Right atrium auricular region (tissue), 2 donors: ENCODE data around the gene KCTD16. TPM values are rescaled to one million over a fixed set of nuclear protein-coding genes. Genes with fewer than 3 reads are reported as not detected.

Source experiments
- DNase-seq: peaks from one replicate; pipeline ENCODE4 v3.0.0-alpha.2; 2019; ENCODE audit warnings: low spot score
- H3K27ac ChIP-seq, 2 donors: fragments of 200-600 bp; sonication (generic); 1 replicate in 1 of 2; 2 replicates in 1 of 2; pipeline ENCODE4 v1.5.1; 2016 to 2019
- H3K27me3 ChIP-seq, 2 donors: fragments of 200-600 bp; sonication (generic); one replicate each; pipeline versions ENCODE4 v1.5.1 to v1.6.0; 2017 to 2019
- H3K36me3 ChIP-seq: fragments of 200-600 bp; sonication (generic); one replicate; pipeline ENCODE4 v1.5.1; 2016
- H3K4me1 ChIP-seq, 2 donors: fragments of 200-600 bp; sonication (generic); one replicate each; pipeline versions ENCODE4 v1.5.1 to v1.6.0; 2017 to 2019
- H3K4me3 ChIP-seq, 2 donors: fragments of 200-600 bp; sonication (generic); 1 replicate in 1 of 2; 2 replicates in 1 of 2; pipeline ENCODE4 v1.5.1; 2017 to 2019; ENCODE audit warnings: mild to moderate bottlenecking in 1 of 2, moderate library complexity in 1 of 2
- H3K9me3 ChIP-seq, 2 donors: fragments of 200-600 bp; sonication (generic); one replicate each; pipeline ENCODE4 v1.5.1; 2019
- total RNA-seq, 2 donors: library from RNA; depleted of rRNA; stranded (reverse); fragments of >200 nt; gene quantifications; one replicate each; pipeline ENCODE4 v1.1.0, GENCODE V29; 2016
- TF ChIP-seq, protein P1 (sequence below), 2 donors: fragments of 200-600 bp; sonication (generic); IDR thresholded peaks; one replicate each; pipeline ENCODE4 v1.5.1; 2019; ENCODE audit warnings: antibody characterized with exemption in 2 of 2

The KCTD16 gene
- total RNA-seq, 2 donors from 2014 or later = 0.04 to 0.28 TPM

DNA sequence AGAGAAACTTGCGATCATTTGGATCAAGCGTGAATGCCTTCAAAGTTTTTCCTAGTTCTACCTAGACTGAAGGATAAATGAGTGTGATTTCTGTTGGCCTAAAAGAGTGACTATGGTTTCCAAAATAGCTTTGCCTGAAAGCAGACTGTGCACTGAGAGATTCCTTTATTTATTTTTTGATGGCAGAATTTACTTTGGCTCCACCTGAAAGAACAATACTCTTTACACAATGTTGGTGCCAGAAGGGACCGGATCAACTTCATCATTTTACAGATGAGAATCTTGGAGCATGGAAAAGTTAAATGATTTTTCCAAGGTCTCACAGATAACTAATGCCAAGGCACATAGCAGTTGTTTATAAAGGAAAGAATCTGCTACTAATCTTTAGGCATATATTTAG lies 199.6 kb downstream of the KCTD16 start:
- TF ChIP-seq, protein P1, sequence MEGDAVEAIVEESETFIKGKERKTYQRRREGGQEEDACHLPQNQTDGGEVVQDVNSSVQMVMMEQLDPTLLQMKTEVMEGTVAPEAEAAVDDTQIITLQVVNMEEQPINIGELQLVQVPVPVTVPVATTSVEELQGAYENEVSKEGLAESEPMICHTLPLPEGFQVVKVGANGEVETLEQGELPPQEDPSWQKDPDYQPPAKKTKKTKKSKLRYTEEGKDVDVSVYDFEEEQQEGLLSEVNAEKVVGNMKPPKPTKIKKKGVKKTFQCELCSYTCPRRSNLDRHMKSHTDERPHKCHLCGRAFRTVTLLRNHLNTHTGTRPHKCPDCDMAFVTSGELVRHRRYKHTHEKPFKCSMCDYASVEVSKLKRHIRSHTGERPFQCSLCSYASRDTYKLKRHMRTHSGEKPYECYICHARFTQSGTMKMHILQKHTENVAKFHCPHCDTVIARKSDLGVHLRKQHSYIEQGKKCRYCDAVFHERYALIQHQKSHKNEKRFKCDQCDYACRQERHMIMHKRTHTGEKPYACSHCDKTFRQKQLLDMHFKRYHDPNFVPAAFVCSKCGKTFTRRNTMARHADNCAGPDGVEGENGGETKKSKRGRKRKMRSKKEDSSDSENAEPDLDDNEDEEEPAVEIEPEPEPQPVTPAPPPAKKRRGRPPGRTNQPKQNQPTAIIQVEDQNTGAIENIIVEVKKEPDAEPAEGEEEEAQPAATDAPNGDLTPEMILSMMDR (IDR thresholded peaks at IDR 0.05) = no peak
- no peak overlapping the region for H3K27ac ChIP-seq
- no peaks in the 10 kb centered on the region for H3K27me3 ChIP-seq
- peaks cover 0 to 4% of the 10 kb centered on the region in 2 donors for H3K4me1 ChIP-seq
- no peaks in the 10 kb centered on the region for H3K9me3 ChIP-seq
- no peak overlapping the region for H3K4me3 ChIP-seq
- H3K36me3 ChIP-seq = no peaks in the 10 kb centered on the region
- no peak for DNase-seq

DNA sequence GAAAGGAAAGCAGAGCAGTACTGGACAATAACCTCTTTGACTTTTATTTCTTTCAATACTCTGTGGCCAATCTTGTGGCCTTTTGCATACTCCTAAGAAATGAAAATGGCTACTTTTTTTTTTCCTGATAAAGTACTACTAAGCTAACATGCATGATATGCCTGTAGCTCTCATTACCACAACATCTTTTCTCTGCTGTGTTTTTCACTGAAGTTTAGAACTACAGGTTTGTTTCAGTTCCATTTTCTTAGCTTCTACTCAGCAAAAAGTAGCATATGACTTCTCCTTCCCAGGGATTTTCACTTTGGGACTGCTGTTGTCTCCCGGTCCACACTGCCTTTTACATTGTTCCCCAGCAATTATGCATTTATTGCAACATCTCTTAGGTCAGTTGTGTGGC lies 204.0 kb downstream of the KCTD16 start:
- no peaks in the 10 kb centered on the region for H3K4me1 ChIP-seq
- no peak overlapping the region for H3K27ac ChIP-seq
- no peaks in the 10 kb centered on the region for H3K36me3 ChIP-seq
- H3K27me3 ChIP-seq = no peaks in the 10 kb centered on the region
- DNase-seq = no peak
- no peaks in the 10 kb centered on the region for H3K9me3 ChIP-seq
- H3K4me3 ChIP-seq = no peak overlapping the region
- TF ChIP-seq, protein P1 (IDR thresholded peaks at IDR 0.05) = no peak

DNA sequence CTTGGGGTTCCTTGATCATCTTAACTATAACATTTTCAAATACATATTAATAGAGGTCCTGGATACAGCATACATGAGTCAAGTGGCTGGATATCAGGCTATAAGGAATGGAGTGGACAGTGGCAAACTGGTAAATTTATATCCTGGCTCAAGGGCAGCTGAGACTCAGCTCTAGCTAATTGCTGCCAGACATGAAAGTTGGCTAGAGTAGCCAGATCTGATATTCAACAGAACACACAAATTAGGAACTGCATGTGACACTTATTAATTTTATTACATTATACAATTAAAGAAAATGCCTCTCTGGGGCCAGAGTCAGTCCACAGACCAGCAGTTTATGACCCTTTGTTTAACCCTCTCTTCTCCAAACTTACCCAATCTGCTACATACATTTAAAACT lies 206.5 kb downstream of the KCTD16 start:
- Histone ChIP-seq H3K27ac (no peak overlapping the region), H3K9me3 (no peaks in the 10 kb centered on the region), H3K4me3 (no peak overlapping the region), H3K4me1 (no peaks in the 10 kb centered on the region), H3K27me3 (no peaks in the 10 kb centered on the region), H3K36me3 (no peaks in the 10 kb centered on the region)
- TF ChIP-seq, protein P1 (IDR thresholded peaks at IDR 0.05) = no peak
- no peak for DNase-seq

DNA sequence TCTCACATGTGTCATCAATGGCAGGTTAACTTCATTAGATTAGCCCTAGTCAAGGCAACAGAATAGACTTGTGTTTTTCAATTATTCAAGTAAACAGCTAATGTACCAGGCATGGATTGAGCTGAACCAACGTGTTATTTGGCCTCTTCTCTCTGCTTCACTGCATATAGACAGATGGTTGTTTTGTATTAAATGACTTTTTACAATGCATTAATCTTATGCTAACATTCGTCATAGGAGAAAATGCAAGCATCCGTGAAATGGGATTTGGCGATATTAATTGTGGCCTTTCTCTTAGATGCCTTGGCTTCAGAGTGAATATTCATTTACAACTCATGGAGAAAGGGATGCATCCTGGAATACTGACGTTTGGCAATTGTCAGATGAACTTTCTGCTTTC lies 208.0 kb downstream of the KCTD16 start:
- Histone ChIP-seq H3K27ac (no peak overlapping the region), H3K9me3 (no peaks in the 10 kb centered on the region), H3K4me3 (no peak overlapping the region), H3K4me1 (no peaks in the 10 kb centered on the region), H3K27me3 (no peaks in the 10 kb centered on the region), H3K36me3 (no peaks in the 10 kb centered on the region)
- TF ChIP-seq, protein P1 (IDR thresholded peaks at IDR 0.05) = no peak
- no peak for DNase-seq

DNA sequence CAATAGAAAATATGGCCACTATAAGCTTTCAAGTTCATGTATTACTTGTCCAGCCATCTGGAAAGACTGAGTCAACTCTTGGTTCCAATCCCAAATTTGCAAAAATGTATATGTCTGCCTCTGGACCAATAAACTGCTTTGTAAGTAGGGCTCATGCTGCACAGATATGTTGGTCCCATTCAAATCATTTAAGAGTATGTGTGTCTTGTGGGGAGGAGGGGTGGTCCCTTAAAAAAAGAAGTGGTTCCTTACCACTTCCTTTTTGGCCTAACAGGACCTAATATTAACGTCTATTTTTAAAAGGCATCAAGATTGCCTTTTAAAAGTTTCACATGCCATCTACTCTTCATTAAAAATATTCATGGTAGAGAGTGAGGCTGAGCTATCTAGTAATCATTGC lies 214.9 kb downstream of the KCTD16 start:
- Histone ChIP-seq H3K9me3 (no peaks in the 10 kb centered on the region), H3K4me1 (no peaks in the 10 kb centered on the region), H3K27me3 (no peaks in the 10 kb centered on the region), H3K36me3 (no peaks in the 10 kb centered on the region), H3K27ac (no peak overlapping the region), H3K4me3 (no peak overlapping the region)
- TF ChIP-seq, protein P1 (IDR thresholded peaks at IDR 0.05) = no peak
- no peak for DNase-seq

DNA sequence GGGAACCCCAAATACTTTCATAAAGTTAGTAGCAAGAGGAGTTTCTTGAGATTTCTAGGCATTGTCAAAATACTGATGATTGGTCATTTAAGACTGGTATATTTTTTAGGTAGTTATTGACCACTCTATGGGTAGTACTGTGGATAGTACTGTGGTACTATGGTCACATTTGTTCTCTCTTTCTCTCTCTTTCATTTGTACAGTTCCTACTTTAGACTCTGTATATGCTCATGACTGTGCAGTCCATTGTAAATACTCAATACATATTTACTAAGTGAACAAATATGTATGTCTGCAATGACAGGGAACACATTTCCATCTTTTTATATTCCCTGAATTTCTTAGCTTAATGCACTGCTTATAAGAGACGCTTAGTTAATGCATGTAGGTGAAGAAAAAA lies 215.6 kb downstream of the KCTD16 start:
- no peaks in the 10 kb centered on the region for H3K36me3 ChIP-seq
- H3K9me3 ChIP-seq = no peaks in the 10 kb centered on the region
- no peak overlapping the region for H3K4me3 ChIP-seq
- no peak for DNase-seq
- no peaks in the 10 kb centered on the region for H3K27me3 ChIP-seq
- no peak overlapping the region for H3K27ac ChIP-seq
- no peaks in the 10 kb centered on the region for H3K4me1 ChIP-seq
- TF ChIP-seq, protein P1 (IDR thresholded peaks at IDR 0.05) = no peak
